Smooth muscle cell of bladder (primary cell): ENCODE data around the gene CHCHD5. TPM values are rescaled to one million over a fixed set of nuclear protein-coding genes. Genes with fewer than 3 reads are reported as not detected.

Source experiments
- total RNA-seq: library from RNA; depleted of rRNA; stranded (reverse); fragments of >200 nt; gene quantifications from 2 replicates; pipeline ENCODE4 v1.2.3, GENCODE V29; 2014

CHCHD5 gene
- 12.0 and 14.2 TPM in 2 replicates for total RNA-seq

GRCh38 chr2:112584134-112584890, at the start of gene CHCHD5:
TSS of gene CHCHD5 (plus strand) at chr2:112584609. CDS start at chr2:112584648, 39 bp downstream.

GRCh38 chr2:112542123-112542983, 42.1 kb upstream of the CHCHD5 start, which contains the start of gene POLR1B:
TSS of gene POLR1B (plus strand) at chr2:112542465. CDS start at chr2:112542495, 30 bp downstream.

Other genes starting within 250 kb of the CHCHD5 start
- 9.2 and 11.1 TPM in 2 replicates for gene RGPD8, start 151.0 kb upstream of the CHCHD5 start, total RNA-seq
- gene TTL, start 102.5 kb upstream of the CHCHD5 start, total RNA-seq: 14.4 and 25.2 TPM in 2 replicates
- gene POLR1B, start 42.1 kb upstream of the CHCHD5 start, total RNA-seq: 9.7 and 11.5 TPM in 2 replicates
- gene SLC20A1, start 61.3 kb downstream of the CHCHD5 start, total RNA-seq: 28.2 and 42.7 TPM in 2 replicates
- gene NT5DC4, start 136.4 kb downstream of the CHCHD5 start, total RNA-seq: not detected in 2 replicates
- gene CKAP2L, start 180.0 kb downstream of the CHCHD5 start, total RNA-seq: 0.74 and 0.85 TPM in 2 replicates
- gene IL1A, start 199.9 kb downstream of the CHCHD5 start, total RNA-seq: 2.3 and 7.5 TPM in 2 replicates